KG1 (cell line): ENCODE data around the gene DDX5.
"Not testable (repeated sequence)": the region's sequence is repeated elsewhere in the genome, so short reads cannot be mapped to it uniquely, and the experiment has no call there.

Experiments used
- DNase-seq: peaks from one replicate; lab custom pipeline; 2025; lab: John Stamatoyannopoulos, UW

DDX5 gene

DNA sequence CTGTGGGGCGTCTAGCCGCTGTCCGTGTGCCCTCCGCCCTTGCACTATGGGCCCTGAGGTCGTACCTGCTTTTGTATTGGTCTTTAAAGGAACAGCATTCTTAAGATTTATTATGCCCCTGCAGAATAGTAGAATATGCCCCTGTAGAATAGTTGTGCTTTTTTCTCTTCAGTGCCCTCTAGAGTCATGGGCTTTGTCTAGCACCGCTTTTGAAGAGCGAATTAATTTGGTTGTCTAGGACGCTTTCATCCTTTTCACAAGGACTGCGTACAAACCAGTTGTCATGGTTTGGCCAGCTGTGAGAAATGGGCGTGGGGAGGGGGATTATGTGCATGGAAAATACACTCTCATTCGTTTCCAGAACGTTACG lies 1.3 kb upstream of the DDX5 start:
- DNase-seq = no peak

DNA sequence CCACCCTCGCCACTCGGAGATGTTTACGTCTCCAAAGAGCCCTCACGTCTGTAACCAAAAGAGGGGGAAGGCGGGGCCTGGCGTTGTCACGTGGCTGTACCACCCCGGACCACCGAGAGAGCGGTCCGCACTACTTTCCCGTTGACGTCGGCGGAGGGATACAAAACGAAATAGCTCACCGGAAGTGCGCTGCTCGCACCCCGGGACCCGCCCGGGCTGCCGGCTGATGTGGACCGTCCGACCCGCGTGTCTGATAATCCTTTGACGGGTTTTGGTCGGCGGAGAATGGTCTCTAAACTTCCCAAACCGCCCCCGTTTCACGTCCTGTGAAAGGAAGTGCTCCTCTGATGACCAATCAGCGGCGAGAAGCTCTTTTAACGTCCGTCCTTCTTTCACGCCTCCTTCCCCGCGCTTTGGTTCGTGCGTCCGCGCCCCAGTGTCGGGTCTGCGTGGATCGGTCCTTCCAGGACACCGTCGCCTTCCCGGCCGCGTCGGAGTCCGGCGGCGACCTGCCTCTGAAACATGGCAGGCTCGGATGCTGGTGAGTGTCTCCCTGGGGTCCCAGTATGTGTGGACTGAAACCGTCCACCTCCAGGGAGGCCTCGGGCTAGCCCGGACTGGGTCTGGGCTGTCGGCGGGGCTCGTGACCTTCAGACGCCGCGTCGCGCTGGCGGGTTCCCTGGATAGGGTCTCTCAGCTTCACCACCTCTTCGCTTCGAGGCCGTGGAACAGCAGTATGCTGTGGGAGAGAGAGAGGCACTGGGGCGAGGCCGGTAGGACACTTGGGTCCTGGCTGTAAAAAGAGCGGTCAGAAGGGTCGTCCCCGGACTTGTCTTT lies 705 bp upstream of the DDX5 start, which contains the start of gene CEP95:
Gene CEP95 (plus strand): TSS at position 402 of the 837 bp plus-strand sequence. CDS start 121 bp downstream, at position 523.
- DNase-seq = peak; percentile 97

DNA sequence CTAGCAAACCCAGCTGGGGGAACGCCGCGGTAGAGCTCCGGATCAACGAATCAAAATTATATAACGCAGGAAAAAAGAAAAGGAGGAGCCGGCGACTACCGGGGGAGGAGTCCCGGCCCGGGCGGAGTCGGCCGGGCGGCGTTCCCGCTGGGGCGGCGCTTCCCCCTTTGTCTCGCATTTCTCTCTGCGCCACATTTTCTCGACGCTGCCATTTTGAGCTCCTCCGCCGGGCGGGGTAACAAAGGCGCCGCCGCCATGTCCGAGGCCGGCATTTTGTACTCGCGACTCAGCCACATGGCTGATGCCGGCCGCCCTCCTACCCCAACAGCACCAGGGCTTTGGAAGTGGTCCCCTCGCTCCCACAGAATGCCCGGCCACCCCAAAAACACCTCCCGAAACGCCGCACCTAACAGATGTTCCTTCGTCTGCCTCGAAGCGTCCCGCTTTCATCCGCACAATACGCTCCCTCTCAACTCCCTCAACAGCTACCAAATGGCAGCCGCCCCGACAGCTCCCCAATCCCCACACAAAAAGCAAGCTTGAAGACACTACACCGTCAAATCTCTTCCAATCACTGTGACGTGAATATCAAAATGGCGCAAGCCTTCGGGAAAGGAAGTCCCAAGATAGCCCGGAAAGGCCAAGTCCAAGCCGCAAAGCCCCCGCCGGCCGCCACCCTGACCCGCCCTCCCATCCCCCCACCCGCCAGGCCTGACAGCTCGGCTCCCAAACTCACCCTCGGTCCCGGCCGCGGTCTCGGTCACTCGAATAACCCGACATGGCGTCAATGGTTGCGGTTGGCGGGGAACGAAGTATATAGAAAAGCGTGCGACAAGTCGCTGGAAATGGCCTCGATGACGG lies 519 bp downstream of the DDX5 start:
- peak; percentile 54 for DNase-seq

DNA sequence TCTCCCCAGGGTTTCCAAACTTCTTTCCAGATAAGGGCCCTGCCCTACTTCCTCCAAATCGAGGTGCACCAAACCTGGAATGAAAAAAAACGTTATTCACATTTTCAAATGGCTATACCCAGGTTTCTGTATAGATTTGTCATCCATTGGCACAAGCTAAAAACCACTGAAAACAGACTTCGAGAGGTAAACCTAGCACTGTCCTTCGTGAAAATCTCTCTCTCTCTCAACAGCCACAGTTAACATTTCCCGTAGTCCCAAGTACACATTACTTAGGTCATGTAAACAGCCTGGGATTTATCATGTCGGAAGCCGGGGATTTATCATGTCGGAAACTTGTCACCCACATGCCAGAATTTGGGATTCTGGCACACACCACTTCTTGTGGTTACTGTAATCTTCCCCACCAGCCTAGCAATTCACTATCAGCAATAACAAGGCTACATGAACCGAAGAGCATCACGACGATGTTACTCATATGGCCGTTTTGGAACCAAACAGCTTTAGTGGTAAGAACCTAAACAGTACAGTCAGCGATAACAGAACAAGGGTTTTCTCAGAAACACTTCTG lies 1.2 kb downstream of the DDX5 start:
- DNase-seq = no peak

DNA sequence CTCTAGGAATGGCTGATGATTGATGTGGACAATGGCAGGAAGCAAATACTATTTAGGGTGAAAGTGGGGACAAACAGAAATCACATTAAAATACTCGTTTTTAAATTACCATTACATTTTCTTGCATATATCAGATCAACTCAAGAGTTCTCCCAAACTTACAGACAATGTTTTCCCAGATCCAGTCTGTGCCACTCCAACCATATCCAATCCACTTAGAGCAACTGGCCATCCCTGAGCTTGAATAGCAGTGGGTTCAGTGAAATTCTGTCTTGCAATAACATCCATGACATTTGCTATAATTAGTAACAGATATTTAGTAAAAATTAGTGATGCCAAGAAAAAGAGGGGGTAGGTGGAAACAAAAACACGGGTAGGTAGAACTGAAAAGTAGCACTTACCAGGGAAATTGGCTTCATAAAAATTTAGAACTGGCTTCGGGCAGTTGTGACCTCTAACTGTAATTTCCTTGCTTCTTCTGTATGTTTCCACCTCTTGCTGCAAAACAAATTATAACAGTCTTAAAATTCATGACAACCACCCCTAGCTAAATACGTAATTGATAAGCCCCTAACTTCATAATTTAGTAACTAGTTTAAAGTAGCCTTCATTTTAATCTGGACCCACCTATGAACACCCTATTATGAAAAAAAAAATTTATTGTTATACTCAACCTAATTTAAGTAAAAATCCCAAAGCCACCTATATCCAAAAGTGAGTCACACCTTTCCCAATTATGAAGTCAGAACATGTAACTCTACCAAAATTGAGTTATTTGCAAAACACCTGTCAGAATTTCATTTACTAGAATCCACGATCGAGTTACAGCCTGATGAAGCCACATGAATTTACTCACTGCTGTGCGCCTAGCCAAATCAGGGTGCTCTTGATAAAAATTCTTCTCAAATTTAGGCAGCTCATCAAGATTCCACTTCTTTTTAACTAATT lies 2.0 kb downstream of the DDX5 start:
- no peak for DNase-seq

DNA sequence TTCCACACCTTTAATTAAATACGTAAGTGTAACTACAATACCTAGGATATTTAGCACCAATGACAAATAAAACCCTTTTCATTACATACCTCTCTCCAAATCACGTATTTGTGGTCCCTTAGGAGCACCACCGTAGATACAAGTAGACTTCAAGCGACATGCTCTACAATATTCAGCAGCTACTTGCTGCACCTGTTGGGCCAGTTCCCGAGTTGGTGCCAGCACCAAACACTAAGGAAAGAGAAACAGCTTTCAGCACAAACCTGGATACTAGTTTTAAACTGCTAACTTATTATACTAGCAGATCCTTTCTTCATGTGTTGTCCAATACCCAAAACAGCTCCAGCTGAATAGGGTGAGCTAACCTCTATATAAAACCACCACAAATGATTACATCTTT lies 2.7 kb downstream of the DDX5 start:
- no peak for DNase-seq

DNA sequence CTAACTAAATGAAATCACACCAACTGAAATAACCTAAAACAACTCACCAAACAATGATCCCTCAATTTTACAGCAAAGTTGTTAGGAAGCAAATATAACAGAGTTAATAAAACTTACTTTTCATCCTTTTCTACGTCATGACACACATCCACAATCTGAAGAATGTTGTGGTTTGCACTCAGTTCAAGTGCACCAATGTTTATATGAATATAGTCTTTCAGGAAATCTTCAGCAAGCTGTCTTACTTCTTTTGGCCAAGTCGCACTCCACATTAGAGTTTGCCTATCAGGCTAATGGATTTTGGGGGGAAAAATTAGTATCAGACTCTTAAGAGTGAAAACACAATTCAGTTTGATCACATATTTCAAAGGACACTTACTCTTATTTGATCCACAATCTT lies 3.3 kb downstream of the DDX5 start:
- DNase-seq = no peak

DNA sequence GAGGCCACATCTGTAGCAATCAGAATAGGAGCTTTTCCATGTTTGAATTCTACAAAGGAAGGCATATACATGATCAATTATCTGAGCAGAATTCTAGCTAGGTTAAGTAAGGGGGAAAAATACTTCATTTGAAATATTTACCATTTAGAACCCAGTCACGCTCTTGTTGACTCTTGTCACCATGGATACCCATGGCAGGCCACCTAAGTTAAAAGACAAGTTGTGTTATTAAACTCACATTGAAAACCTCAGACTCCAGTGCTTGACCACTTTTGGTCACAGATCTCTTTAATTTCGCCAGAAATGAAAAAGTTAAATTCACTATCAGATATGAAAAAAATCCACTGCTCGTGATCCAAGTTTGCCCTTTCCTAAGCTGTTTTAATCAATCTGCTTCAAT lies 4.1 kb downstream of the DDX5 start:
- no peak for DNase-seq

DNA sequence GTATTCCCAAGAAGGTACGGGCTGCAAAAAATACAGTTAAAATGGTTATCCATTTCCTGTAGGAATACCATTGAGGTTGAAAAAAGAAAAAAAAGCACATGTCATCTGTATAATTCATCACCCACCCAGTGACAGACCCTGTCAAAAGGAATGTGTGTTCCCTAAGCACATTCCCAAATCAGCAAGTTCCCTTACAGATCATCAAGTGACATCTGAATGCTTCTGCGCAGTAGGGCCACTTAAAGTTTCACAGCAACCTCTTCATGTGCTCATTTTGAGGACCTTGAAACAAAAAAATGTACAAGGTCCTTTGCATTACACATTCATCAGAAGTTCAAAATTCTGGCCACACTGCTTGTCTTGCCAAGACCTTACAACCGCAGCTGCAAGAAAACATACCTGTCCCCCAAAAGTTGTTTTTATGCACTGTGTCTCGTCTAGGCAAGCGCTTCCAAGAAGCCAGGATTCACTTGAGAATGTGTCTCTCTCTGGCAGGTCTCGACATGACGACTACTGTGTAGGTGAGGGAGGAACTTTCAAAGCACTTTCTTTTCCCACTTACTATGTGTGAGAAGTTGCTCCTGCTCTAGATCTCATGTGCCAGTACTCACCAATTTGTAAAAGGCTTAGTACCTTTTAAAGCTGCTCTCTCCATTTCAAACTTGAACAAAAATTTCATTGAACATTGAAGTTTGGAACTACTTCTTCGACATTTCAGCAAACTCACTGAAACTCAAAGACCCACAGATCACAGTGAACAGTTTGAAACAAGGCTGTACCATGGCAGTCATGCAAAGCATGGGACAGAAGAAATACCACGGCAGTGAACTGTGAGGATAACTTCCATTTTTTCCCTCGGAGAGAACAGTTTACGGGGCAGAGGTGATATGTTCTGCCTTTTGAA lies 5.0 kb downstream of the DDX5 start:
- no peak for DNase-seq

DNA sequence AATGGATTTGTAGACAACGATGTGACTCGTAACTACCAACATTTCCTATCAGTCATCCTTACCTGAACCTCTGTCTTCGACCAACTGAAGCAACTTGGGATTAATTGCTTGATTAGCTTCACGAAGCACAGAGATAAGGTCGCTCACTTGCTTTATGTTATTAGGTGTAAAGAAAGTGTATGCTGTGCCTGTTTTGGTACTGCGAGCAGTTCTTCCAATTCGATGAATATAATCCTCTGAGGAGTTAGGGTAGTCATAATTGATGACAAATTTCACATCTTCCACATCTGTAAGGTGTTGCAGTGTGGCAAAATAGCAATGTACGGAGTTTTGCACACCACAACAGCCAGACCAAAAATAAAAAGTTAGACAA lies 5.6 kb downstream of the DDX5 start:
- no peak for DNase-seq

DNA sequence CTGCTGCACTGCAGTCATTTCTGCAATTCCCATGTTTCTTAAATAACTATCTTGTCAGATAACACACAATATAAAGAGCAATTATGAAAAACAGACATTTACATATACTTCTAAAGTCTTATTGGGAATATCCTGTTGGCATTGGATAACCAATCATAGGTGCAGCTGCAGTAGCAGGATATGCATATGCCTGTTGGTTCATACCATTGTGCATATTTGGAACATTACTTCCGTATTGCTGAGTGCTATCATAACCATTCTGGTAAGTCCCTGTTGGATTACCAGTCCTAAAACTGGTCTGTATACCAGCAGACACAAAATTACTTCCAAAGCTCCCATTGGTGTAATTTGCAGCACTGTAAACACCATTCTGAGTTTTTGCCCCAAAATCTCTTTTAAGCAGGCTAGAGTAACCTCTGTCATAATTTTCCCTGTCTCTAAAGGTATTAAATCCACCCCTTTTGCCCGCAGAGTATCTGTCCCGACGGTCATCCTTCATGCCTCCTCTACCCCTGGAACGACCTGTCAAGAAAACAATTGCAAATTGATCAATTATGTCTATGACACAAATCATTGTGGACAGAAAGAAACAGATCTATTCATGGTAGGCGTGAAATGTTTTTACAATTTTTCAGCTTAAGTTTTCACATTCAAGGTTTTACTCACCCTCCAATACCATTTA lies 6.1 kb downstream of the DDX5 start:
- no peak for DNase-seq

DNA sequence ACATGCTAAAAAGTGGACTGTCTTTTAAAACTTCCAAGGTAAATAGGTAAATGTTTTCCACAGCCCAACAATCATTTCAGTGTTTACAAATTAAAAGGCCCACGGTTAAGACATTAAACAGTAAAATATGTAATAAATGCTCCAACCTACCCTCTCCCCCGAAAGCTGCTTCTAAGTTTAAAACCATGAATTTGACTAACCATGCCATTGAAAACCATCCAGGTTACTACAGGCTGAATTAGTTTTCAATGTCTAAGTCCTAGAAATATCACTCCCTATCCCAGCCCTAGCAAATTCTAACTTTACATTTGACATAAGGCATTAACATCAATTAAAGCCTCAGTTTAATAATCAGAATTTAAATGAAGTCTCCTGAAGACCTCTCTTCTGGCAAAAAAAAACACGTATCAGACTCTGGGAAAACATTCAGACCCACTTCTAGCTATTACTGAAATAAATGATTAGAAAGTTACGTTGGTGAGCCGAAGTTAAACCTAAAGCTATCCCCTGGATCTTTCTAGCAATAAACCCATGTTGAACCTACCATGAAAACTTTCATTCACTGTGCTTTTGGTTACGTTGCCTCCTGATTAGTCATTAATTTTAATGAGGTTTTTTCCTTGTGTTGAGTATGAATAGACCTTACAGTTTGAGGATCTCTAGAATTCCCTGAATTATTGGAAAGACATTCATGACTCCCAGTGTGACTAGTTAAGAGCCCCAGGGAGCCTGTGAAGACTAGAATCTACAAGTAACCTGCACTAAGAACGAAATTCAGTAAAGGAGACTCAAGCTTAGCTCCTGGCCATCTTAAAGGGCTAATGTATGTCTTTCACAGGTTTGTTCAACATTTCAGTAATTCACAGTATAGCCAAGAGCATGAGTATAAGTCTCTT lies 7.5 kb downstream of the DDX5 start:
- DNase-seq = no peak

DNA sequence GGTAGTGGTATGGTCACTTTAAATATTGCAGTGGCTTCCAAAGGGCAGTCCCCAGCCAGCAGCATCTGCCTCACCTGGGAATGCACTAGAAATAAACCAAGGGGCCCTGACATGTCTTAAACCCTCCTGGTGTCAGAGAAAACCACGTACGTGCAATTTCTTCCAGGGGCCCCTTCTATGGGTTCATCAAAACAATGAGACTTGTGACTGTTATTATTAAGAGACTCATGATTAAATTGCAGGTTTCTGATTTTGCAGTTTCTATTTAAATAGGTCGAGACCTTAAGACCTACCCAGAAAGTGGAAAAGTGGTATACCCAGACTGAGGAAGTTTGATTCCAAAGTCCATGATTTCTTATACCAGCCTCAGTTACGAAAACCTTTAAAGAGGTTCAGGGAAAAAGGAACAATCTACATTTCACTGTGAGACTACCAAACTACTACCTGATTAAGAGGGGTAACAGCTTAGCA lies 8.5 kb downstream of the DDX5 start:
- no peak for DNase-seq

DNA sequence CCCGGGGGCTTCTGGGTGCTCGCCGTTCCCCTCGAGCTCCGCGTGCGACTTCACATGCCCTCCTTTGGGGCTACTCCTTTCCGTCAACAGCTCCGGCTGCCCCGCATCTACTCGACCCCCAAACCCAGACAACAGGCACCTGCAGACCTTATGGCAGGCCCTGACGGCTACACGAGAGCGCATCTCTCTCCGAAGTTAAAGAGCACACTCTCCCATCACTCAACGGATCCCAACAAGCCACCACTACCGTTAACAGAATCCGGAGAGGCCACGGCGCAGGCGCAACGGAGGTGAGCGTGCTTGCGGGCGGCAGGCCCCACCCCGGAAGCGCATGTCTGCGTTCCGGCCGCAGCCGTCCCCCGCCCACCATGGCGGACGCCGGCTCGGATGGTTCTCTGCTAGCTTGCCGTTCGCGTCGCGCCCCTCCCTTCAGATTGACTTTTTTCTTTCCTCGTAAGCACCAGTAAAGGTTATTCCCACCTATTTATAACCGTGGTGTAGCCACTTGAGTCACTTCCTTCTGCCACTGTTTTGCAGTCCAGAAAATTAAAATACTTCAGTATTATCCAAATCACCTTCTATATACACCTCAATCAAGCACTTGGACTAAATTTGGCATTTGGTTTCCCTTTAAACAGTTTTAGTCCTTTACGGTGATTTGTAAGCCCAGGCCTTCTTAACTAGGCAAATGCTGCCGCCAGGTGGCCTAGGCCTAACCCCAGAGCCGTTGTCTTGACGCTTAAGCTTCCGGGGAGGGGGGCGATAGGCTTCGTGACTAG lies 9.1 kb downstream of the DDX5 start, which contains the start of gene POLG2:
Gene POLG2 (minus strand): TSS at position 269 of the 779 bp plus-strand sequence. CDS start 86 bp downstream, at position 183.
- peak; percentile 88 for DNase-seq

DNA sequence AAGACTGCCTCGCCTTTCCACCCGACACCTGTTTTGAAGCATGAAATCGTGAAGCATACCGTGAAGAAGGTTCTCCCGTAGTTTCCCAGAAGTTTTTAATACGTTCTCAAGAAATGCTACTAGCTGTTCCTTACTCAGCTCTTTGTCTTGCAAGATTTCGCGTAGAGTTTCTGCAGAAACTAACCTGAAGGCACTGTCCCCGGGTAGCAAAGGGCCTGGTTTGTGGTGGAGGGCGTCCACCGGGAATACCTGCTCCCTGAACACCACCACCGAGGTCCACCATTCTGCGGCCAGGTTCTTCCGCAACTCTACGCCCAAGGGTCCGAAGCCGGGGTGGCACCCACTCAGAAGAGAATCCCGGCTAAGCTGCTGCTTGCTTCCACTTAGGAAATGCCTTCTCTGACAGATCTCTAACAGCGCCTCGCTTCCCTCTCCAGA lies 9.7 kb downstream of the DDX5 start:
- DNase-seq = no peak

DNA sequence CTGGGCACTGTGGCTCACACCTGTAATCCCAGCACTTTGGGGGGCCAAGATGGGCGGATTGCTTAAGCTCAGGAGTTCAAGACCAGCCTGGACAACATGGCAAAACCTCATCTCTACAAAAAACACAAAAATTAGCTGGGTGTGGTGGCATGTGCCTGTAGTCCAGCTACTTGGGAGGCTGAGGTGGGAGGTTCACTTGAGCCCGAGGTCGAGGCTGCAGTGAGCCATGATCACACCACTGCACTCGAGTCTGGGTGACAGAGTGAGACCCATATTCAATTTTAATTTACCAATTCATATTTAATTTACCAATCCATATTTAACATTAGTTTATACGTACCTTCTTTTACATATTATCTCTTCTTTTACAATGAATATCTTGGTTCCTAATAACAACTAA lies 10.8 kb downstream of the DDX5 start:
- DNase-seq = not testable (repeated sequence)

DNA sequence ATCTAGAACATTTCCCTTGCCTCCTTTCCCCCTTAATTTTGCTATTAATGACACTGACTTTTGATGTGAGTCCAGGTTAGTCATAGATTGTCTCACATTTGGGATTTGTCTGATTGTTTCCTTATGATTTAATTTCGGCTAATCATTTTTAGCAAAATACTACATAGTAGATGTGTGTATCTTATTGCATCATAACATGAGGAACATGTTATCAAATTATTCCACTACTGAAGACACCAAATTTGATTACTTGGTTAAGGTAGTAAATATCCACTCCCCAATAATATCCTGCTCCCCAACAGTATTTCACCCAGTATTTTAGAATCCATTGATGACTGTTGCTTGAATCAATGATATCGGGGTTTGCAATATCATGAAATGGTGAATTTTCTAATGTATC lies 12.0 kb downstream of the DDX5 start:
- no peak for DNase-seq
